Neural cell (in vitro differentiated cells): ENCODE data around the gene NUDCD3. TPM values are rescaled to one million over a fixed set of nuclear protein-coding genes. Genes with fewer than 3 reads are reported as not detected.

ENCODE experiments used
- H2AFZ ChIP-seq: fragments of 200-600, 300-800 bp; sonication (generic), shearing (Covaris generic); 2 replicates; pipeline ENCODE4 v1.6.0; 2014; ENCODE audit warnings: low read depth, mild to moderate bottlenecking, antibody characterized with exemption, low read length, moderate library complexity
- H3F3A ChIP-seq: fragments of 200-600 bp; shearing (Covaris generic); 2 replicates; pipeline ENCODE4 v1.6.1; 2016; ENCODE audit warnings: mild to moderate bottlenecking, moderate library complexity, mixed read lengths, antibody characterized with exemption, low read length; ENCODE audit not compliant: insufficient read depth, poor library complexity, severe bottlenecking
- H3K27ac ChIP-seq: fragments of 200-600, 300-800 bp; sonication (generic), shearing (Covaris generic); 2 replicates; pipeline ENCODE4 v1.5.1; 2014; ENCODE audit warnings: mild to moderate bottlenecking, low read length, moderate library complexity
- H3K27me3 ChIP-seq: fragments of 300-800, 200-600 bp; sonication (generic), shearing (Covaris generic); 2 replicates; pipeline ENCODE4 v1.6.0; 2014; ENCODE audit warnings: mild to moderate bottlenecking, low read depth, low read length, moderate library complexity; ENCODE audit not compliant: insufficient read depth
- H3K36me3 ChIP-seq: fragments of 300-800, 200-600 bp; sonication (generic), shearing (Covaris generic); 2 replicates; pipeline ENCODE4 v1.5.1; 2014; ENCODE audit warnings: mild to moderate bottlenecking, antibody characterized with exemption, low read length, moderate library complexity; ENCODE audit not compliant: insufficient read depth
- H3K4me2 ChIP-seq: fragments of 300-800, 200-600 bp; sonication (generic), shearing (Covaris generic); 2 replicates; pipeline ENCODE4 v1.6.0; 2014; ENCODE audit warnings: mild to moderate bottlenecking, low read length
- H3K4me3 ChIP-seq: fragments of 300-800, 200-600 bp; sonication (generic), shearing (Covaris generic); 2 replicates; pipeline ENCODE4 v1.5.1; 2014; ENCODE audit warnings: mild to moderate bottlenecking, low read length, moderate library complexity
- H3K79me2 ChIP-seq: fragments of 200-600 bp; shearing (Covaris generic); replicated peaks from 2 replicates; pipeline ENCODE4 v1.6.0; 2014; ENCODE audit warnings: mild to moderate bottlenecking, low read length, moderate library complexity; ENCODE audit not compliant: insufficient read depth
- H3K9ac ChIP-seq: fragments of 300-800, 200-600 bp; sonication (generic), shearing (Covaris generic); 2 replicates; pipeline ENCODE4 v1.6.1; 2016; ENCODE audit warnings: mild to moderate bottlenecking, low read length, mixed read lengths
- H3K9me2 ChIP-seq: fragments of 200-600 bp; shearing (Covaris generic); 2 replicates; pipeline ENCODE4 v1.6.1; 2016; ENCODE audit warnings: mild to moderate bottlenecking, low read length, mixed read lengths; ENCODE audit not compliant: insufficient read depth
- H3K9me3 ChIP-seq: fragments of 200-600, 300-800 bp; sonication (generic), shearing (Covaris generic); 2 replicates; pipeline ENCODE4 v1.6.1; 2016; ENCODE audit warnings: mild to moderate bottlenecking, mixed run types, low read length, moderate library complexity, mixed read lengths
- H4K20me1 ChIP-seq: fragments of 200-600 bp; shearing (Covaris generic); 2 replicates; pipeline ENCODE4 v1.6.1; 2016; ENCODE audit warnings: mild to moderate bottlenecking, mixed run types; ENCODE audit not compliant: insufficient read depth
- EP300 ChIP-seq: fragments of 450-650 bp; conservative IDR thresholded peaks from 2 replicates; pipeline ENCODE4 v1.6.1; 2014; ENCODE audit warnings: antibody characterized with exemption, mild to moderate bottlenecking, moderate library complexity; ENCODE audit not compliant: poor library complexity, severe bottlenecking
- EZH2 ChIP-seq: fragments of 200-600, 300-800 bp; shearing (Covaris generic), sonication (generic); IDR thresholded peaks from 2 replicates; pipeline ENCODE4 v1.6.1; 2014; ENCODE audit warnings: antibody characterized with exemption, low read length, borderline replicate concordance, mild to moderate bottlenecking; ENCODE audit not compliant: insufficient read depth, poor library complexity, severe bottlenecking
- MXI1 ChIP-seq: fragments of 450-650 bp; conservative IDR thresholded peaks from 2 replicates; pipeline ENCODE4 v1.6.1; 2014; ENCODE audit warnings: antibody characterized with exemption, mild to moderate bottlenecking; ENCODE audit not compliant: poor library complexity, severe bottlenecking
- POLR2AphosphoS5 ChIP-seq: IDR thresholded peaks from 2 replicates; pipeline ENCODE4 v1.6.1; 2012
- RAD21 ChIP-seq: fragments of 450-650 bp; conservative IDR thresholded peaks from 2 replicates; pipeline ENCODE4 v1.6.1; 2014; ENCODE audit warnings: antibody characterized with exemption, mild to moderate bottlenecking, moderate library complexity
- SMC3 ChIP-seq: fragments of 450-650 bp; conservative IDR thresholded peaks from 2 replicates; pipeline ENCODE4 v1.6.1; 2014; ENCODE audit warnings: antibody characterized with exemption, mild to moderate bottlenecking, moderate library complexity; ENCODE audit not compliant: poor library complexity
- TAF1 ChIP-seq: IDR thresholded peaks from 2 replicates; pipeline ENCODE4 v1.6.1; 2012; ENCODE audit warnings: low read depth
- polyA plus RNA-seq: library from polyadenylated mRNA; depleted of rRNA; stranded (reverse); fragments of >200 nt; gene quantifications from 2 replicates; pipeline ENCODE4 v1.2.3, GENCODE V29; 2014
- TF ChIP-seq, protein P1 (sequence below): fragments of 450-650 bp; IDR thresholded peaks from 2 replicates; pipeline ENCODE4 v1.5.1; 2014; ENCODE audit warnings: antibody characterized with exemption, mild to moderate bottlenecking, moderate library complexity; ENCODE audit not compliant: poor library complexity, severe bottlenecking
- TF ChIP-seq, protein P2 (sequence below): IDR thresholded peaks from 2 replicates; pipeline ENCODE4 v1.6.1; 2012; ENCODE audit warnings: borderline replicate concordance

NUDCD3 gene
- polyA plus RNA-seq, 1 donor from 2014 or later = 69.9 TPM

DNA sequence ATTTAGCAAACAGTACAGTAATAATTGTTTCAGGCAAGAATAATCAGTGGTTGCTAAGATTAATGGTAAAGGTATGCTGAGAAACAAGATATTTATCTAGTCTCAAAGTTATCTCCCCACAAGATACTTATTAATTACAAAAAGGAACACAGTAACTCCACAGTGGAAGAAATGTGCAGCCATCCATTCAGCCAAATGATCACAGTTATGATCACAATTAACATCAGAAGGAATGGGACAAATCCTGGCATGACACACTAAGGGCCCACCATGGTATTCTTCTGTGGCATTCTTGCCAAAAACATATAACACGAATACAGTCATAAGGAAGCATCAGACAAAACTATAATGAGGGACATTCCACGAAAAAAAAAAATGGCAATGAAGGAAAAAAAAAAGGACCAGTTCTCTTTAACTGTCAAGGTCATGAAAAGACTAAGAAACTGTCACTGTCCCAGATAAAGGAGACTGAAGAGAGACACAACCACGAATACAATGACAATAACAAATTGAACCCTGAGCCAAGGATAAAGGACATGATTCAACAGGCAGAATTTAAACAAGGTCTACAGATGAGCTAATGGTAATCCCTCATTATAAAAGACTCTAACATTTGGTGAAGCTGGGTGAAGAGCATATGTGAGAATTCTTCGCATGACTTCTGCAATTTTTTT is 20.9 kb downstream of the NUDCD3 start:
- no peak overlapping the region for H2AFZ ChIP-seq
- TF ChIP-seq EZH2 (no peak), SMC3 (no peak), EP300 (no peak), MXI1 (no peak), POLR2AphosphoS5 (no peak), RAD21 (no peak), TAF1 (no peak)
- TF ChIP-seq, protein P1, sequence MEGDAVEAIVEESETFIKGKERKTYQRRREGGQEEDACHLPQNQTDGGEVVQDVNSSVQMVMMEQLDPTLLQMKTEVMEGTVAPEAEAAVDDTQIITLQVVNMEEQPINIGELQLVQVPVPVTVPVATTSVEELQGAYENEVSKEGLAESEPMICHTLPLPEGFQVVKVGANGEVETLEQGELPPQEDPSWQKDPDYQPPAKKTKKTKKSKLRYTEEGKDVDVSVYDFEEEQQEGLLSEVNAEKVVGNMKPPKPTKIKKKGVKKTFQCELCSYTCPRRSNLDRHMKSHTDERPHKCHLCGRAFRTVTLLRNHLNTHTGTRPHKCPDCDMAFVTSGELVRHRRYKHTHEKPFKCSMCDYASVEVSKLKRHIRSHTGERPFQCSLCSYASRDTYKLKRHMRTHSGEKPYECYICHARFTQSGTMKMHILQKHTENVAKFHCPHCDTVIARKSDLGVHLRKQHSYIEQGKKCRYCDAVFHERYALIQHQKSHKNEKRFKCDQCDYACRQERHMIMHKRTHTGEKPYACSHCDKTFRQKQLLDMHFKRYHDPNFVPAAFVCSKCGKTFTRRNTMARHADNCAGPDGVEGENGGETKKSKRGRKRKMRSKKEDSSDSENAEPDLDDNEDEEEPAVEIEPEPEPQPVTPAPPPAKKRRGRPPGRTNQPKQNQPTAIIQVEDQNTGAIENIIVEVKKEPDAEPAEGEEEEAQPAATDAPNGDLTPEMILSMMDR = no peak
- TF ChIP-seq, protein P2, sequence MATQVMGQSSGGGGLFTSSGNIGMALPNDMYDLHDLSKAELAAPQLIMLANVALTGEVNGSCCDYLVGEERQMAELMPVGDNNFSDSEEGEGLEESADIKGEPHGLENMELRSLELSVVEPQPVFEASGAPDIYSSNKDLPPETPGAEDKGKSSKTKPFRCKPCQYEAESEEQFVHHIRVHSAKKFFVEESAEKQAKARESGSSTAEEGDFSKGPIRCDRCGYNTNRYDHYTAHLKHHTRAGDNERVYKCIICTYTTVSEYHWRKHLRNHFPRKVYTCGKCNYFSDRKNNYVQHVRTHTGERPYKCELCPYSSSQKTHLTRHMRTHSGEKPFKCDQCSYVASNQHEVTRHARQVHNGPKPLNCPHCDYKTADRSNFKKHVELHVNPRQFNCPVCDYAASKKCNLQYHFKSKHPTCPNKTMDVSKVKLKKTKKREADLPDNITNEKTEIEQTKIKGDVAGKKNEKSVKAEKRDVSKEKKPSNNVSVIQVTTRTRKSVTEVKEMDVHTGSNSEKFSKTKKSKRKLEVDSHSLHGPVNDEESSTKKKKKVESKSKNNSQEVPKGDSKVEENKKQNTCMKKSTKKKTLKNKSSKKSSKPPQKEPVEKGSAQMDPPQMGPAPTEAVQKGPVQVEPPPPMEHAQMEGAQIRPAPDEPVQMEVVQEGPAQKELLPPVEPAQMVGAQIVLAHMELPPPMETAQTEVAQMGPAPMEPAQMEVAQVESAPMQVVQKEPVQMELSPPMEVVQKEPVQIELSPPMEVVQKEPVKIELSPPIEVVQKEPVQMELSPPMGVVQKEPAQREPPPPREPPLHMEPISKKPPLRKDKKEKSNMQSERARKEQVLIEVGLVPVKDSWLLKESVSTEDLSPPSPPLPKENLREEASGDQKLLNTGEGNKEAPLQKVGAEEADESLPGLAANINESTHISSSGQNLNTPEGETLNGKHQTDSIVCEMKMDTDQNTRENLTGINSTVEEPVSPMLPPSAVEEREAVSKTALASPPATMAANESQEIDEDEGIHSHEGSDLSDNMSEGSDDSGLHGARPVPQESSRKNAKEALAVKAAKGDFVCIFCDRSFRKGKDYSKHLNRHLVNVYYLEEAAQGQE = no peak
- no peaks in the 10 kb centered on the region for H4K20me1 ChIP-seq
- H3K27me3 ChIP-seq = no peaks in the 10 kb centered on the region
- H3K36me3 ChIP-seq = peaks cover 6% of the 10 kb centered on the region
- no peak overlapping the region for H3K4me2 ChIP-seq
- no peak overlapping the region for H3K9ac ChIP-seq
- no peak overlapping the region for H3K27ac ChIP-seq
- no peaks in the 10 kb centered on the region for H3K9me3 ChIP-seq
- H3K9me2 ChIP-seq = no peaks in the 10 kb centered on the region
- H3K79me2 ChIP-seq = peaks cover 12% of the 10 kb centered on the region
- H3K4me3 ChIP-seq = no peak overlapping the region
- no peaks in the 10 kb centered on the region for H3F3A ChIP-seq

DNA sequence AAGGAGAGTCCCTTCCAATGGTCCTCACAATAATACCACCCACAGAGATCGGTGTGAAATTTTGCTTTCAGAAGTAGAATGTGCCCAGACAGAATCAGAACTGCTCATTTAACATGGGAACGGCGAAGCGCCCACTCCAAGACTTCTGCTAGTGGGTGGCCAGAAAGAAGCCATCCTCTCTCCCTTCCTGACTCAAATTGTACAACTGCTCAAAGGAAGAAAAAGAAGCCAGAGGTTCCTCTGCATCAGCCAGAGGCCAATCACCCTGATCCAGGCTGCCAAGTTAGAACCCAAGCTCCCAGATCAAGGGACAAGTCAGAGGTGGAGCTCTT is 23.3 kb downstream of the NUDCD3 start:
- no peak overlapping the region for H3K4me3 ChIP-seq
- H3K27ac ChIP-seq = no peak overlapping the region
- no peaks in the 10 kb centered on the region for H3K9me2 ChIP-seq
- H3K36me3 ChIP-seq = peaks cover 6% of the 10 kb centered on the region
- no peaks in the 10 kb centered on the region for H3F3A ChIP-seq
- no peaks in the 10 kb centered on the region for H4K20me1 ChIP-seq
- no peaks in the 10 kb centered on the region for H3K27me3 ChIP-seq
- peaks cover 8% of the 10 kb centered on the region for H3K79me2 ChIP-seq
- H3K9ac ChIP-seq = no peak overlapping the region
- TF ChIP-seq POLR2AphosphoS5 = no peak
- no peak for TF ChIP-seq TAF1
- TF ChIP-seq EZH2 = no peak
- no peak overlapping the region for H3K4me2 ChIP-seq
- no peaks in the 10 kb centered on the region for H3K9me3 ChIP-seq
- no peak overlapping the region for H2AFZ ChIP-seq
